ENCODE measurements around the gene TAP2.

TAP2 gene

DNA sequence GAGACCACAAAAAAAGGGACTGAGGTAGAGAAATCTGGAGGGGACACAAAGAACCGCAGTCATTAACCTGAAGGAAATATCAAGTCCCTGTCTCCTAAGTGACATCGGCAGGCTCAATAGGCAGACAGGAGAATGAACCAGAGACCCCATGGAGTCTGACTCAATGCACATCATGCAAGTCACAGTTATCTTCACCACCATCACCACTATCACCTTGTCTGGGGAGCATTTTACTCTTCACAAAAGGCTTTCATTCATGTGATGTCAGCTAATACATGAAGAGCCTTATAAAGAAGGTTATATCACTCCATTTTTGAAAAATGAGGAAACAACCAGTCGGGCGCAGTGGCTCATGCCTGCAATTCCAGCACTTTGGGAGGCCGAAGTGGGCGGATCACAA, 10.6 kb upstream of the TAP2 start:
- no peak for TF ChIP-seq EGR1 (IDR thresholded peaks at IDR 0.05)
- no peak for TF ChIP-seq FOXM1 (IDR thresholded peaks at IDR 0.05; ENCODE audit: borderline replicate concordance, low read depth)
- no peak for TF ChIP-seq TCF12 (IDR thresholded peaks at IDR 0.05; ENCODE audit: low read depth)
- TF ChIP-seq, protein P1, sequence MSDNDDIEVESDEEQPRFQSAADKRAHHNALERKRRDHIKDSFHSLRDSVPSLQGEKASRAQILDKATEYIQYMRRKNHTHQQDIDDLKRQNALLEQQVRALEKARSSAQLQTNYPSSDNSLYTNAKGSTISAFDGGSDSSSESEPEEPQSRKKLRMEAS (IDR thresholded peaks at IDR 0.05) = no peak
- TF ChIP-seq ZBTB7A (IDR thresholded peaks at IDR 0.05; ENCODE audit: low read depth) = no peak
- TF ChIP-seq YY1 (IDR thresholded peaks at IDR 0.05; ENCODE audit: low read depth) = no peak
- no peak for TF ChIP-seq CREB1 (IDR thresholded peaks at IDR 0.05; ENCODE audit: low read depth)
- TF ChIP-seq, protein P2, sequence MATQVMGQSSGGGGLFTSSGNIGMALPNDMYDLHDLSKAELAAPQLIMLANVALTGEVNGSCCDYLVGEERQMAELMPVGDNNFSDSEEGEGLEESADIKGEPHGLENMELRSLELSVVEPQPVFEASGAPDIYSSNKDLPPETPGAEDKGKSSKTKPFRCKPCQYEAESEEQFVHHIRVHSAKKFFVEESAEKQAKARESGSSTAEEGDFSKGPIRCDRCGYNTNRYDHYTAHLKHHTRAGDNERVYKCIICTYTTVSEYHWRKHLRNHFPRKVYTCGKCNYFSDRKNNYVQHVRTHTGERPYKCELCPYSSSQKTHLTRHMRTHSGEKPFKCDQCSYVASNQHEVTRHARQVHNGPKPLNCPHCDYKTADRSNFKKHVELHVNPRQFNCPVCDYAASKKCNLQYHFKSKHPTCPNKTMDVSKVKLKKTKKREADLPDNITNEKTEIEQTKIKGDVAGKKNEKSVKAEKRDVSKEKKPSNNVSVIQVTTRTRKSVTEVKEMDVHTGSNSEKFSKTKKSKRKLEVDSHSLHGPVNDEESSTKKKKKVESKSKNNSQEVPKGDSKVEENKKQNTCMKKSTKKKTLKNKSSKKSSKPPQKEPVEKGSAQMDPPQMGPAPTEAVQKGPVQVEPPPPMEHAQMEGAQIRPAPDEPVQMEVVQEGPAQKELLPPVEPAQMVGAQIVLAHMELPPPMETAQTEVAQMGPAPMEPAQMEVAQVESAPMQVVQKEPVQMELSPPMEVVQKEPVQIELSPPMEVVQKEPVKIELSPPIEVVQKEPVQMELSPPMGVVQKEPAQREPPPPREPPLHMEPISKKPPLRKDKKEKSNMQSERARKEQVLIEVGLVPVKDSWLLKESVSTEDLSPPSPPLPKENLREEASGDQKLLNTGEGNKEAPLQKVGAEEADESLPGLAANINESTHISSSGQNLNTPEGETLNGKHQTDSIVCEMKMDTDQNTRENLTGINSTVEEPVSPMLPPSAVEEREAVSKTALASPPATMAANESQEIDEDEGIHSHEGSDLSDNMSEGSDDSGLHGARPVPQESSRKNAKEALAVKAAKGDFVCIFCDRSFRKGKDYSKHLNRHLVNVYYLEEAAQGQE (IDR thresholded peaks at IDR 0.05; ENCODE audit: low read depth) = no peak
- no peak for TF ChIP-seq RAD21 (IDR thresholded peaks at IDR 0.05; ENCODE audit: low read depth)
- no peak for TF ChIP-seq EP300 (IDR thresholded peaks at IDR 0.05; ENCODE audit: borderline replicate concordance)
- TF ChIP-seq, protein P3, sequence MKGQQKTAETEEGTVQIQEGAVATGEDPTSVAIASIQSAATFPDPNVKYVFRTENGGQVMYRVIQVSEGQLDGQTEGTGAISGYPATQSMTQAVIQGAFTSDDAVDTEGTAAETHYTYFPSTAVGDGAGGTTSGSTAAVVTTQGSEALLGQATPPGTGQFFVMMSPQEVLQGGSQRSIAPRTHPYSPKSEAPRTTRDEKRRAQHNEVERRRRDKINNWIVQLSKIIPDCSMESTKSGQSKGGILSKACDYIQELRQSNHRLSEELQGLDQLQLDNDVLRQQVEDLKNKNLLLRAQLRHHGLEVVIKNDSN (IDR thresholded peaks at IDR 0.05) = no peak
- no peak for TF ChIP-seq CEBPB (IDR thresholded peaks at IDR 0.05)
- no peak for TF ChIP-seq TEAD4 (IDR thresholded peaks at IDR 0.05)
- no peak for TF ChIP-seq TAF1 (IDR thresholded peaks at IDR 0.05; ENCODE audit: low read depth)
- TF ChIP-seq NFIC (IDR thresholded peaks at IDR 0.05) = no peak

DNA sequence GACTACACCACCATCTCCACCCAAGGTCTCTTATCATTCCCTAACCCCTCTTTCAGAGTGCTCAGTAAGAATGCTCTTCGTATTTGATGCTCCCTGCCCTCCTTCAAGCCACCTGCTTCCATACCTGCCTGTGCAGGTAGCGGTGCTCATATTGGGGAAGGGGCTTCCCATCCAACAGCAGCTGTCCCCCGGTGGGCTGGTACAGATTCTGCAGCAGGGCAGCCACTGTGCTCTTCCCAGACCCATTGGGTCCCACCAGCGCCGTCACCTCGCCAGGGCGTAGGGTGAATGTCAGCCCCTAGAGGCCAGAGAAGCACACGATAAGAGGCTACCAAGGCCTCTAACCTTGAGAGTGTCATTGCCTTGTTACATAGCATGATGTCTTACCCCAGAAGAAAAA, 9.3 kb upstream of the TAP2 start:
- TF ChIP-seq TCF12 (IDR thresholded peaks at IDR 0.05; ENCODE audit: low read depth) (no peak), EGR1 (IDR thresholded peaks at IDR 0.05) (no peak), TEAD4 (IDR thresholded peaks at IDR 0.05) (no peak), ZBTB7A (IDR thresholded peaks at IDR 0.05; ENCODE audit: low read depth) (no peak), TAF1 (IDR thresholded peaks at IDR 0.05; ENCODE audit: low read depth) (no peak), FOXM1 (IDR thresholded peaks at IDR 0.05; ENCODE audit: borderline replicate concordance, low read depth) (no peak), RAD21 (IDR thresholded peaks at IDR 0.05; ENCODE audit: low read depth) (no peak), CREB1 (IDR thresholded peaks at IDR 0.05; ENCODE audit: low read depth) (no peak)
- TF ChIP-seq, protein P1 (IDR thresholded peaks at IDR 0.05) = no peak

DNA sequence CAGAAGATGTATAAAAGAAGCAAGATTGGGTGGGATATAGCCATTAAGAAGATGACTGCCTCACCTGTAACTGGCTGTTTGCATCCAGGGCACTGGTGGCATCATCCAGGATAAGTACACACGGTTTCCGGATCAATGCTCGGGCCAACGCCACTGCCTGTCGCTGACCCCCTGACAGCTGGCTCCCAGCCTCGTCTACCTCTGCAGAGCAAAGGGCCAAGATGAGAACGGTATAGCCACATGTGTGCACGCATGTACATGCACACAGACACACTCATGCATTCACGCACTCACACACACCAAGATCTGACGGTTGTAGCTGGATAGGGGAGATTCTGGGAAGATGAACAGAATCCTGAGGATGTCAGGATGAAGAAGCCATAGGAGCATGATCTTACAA, 8.5 kb upstream of the TAP2 start:
- TF ChIP-seq TEAD4 (IDR thresholded peaks at IDR 0.05) = no peak

DNA sequence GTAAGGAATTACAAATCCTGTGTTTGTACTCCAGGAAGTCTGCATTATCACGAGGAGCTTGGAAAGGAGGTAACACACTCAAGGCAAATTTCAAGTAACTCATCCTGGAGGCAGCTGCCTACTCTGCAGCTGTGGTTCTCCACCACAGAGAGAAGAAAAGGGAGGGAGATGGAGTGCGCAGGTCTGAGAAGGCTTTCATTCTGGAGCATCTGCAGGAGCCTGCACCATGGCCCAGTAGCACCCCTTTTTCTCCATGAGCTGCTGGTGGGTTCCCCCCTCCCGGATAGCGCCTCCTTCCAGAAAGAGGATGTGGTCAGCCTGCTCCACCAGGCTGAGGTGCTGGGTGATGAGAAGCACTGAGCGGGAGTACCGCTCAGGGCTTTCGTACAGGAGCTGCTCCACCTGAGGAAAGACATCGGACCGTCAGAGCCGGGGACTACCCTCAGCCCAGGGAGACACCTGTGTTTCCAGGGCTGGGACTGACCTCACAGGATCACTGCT, 6.9 kb upstream of the TAP2 start:
- TF ChIP-seq CEBPB (IDR thresholded peaks at IDR 0.05) = no peak
- TF ChIP-seq, protein P3 (IDR thresholded peaks at IDR 0.05) = no peak
- TF ChIP-seq NFIC (IDR thresholded peaks at IDR 0.05) = no peak
- no peak for TF ChIP-seq RAD21 (IDR thresholded peaks at IDR 0.05; ENCODE audit: low read depth)
- TF ChIP-seq EP300 (IDR thresholded peaks at IDR 0.05; ENCODE audit: borderline replicate concordance) = no peak
- no peak for TF ChIP-seq ZBTB7A (IDR thresholded peaks at IDR 0.05; ENCODE audit: low read depth)

DNA sequence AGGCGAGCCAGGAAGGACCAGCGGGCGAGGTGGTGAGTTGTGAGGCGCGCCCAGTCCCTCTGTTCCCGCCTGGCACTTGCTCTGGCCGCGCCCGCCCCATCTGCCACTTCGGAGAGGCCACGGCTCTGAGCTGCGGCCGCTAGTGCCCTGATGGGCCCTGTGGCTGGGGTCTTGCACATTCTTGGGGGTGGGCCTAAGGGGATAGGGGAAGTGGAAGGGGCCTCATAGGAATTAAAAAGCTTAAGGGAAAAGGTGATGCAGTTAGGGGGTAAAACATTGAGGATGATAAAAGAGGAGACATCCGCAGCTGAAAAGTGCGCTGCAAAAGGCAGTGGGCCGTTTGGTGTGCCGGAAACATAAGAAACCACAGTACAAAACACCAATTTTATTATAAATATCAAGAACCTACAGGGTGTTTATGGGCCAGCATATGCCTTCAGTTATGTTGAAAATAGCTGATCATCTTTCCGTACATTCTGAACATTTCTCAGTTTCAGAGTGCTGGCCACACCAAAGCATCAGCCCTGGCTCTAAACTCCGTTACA, 6.4 kb upstream of the TAP2 start:
- TF ChIP-seq, protein P1 (IDR thresholded peaks at IDR 0.05) = peak; percentile 63; the same call in 1 of the 2 replicates
- no peak for TF ChIP-seq TAF1 (IDR thresholded peaks at IDR 0.05; ENCODE audit: low read depth)

DNA sequence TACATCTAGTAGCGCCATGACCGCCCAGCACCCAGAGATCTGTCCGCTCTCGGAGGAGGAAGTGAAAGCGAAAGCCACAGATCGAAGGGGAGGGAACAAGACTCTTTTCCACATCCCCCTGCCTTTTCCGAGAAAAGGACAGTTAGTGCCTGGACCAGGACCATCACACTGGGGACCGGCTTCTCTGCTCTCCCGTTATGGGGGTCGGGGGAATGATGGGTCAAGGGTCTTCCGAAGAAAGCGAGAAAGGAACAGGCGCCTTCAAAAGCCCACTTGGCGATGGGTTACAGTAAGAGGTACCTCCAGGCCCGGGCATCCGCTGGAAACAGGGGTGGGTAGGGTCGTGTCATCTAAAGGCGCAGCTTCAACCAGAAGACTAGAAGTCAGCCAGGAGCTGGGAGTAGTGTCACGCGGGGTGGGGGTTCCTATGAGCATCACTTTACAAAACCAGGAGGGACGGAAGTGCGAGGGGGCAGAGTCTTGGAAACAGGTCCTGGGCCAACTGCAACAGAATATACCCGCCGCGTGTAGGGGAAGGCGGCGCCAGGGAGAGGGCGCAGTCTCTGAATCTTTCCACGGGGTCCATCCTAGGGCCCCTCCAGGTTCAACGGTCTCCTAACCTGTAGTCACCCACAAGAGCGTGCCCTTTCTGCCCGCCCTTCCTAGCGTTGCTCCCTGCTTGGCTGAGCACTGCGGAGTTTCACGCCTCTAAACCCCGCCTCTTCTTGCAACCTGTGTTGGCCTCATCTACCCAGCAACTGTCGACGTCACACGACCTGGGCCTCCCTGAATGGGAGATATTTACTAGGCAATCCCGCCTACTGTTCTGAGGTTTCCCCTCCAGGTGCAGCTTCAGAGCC, 5.7 kb upstream of the TAP2 start, which contains the start of gene PSMB8:
PSMB8 (minus strand) TSS at position 69 of the 860 bp plus-strand sequence; CDS start at position 18, 51 bp downstream.
- TF ChIP-seq NFIC (IDR thresholded peaks at IDR 0.05) (no peak), RAD21 (IDR thresholded peaks at IDR 0.05; ENCODE audit: low read depth) (no peak), CREB1 (IDR thresholded peaks at IDR 0.05; ENCODE audit: low read depth) (peak; percentile 88), FOXM1 (IDR thresholded peaks at IDR 0.05; ENCODE audit: borderline replicate concordance, low read depth) (no peak), EGR1 (IDR thresholded peaks at IDR 0.05) (no peak), TEAD4 (IDR thresholded peaks at IDR 0.05) (no peak)
- TF ChIP-seq, protein P1 (IDR thresholded peaks at IDR 0.05) = peak; percentile 69; the same call in 1 of the 2 replicates
- TF ChIP-seq, protein P3 (IDR thresholded peaks at IDR 0.05) = 0 out of 2 replicates have a peak, but pooled peaks have one; percentile 36
- TF ChIP-seq, protein P2 (IDR thresholded peaks at IDR 0.05; ENCODE audit: low read depth) = no peak
